ENCODE results near the gene PSD. TPM values are rescaled to one million over a fixed set of nuclear protein-coding genes. Genes with fewer than 3 reads are reported as not detected.

PSD gene
- total and polyA plus RNA-seq, 9 of the 15 experiments (the other 6 are each of a cell fraction or from before 2014, with no cell fraction given) = 0.11 to 1.7 (median 0.54) TPM; not detected in 2

GRCh38 chr10:102435529-102436233 is 17.1 kb upstream of the PSD start (continued):
- TF ChIP-seq TBP (optimal IDR thresholded peaks at IDR 0.05; ENCODE audit: low read depth, low read length) (peak; percentile 89), NELFE (IDR thresholded peaks at IDR 0.05; ENCODE audit: insufficient read depth, insufficient read length) (peak; percentile 41), ARNT (IDR thresholded peaks at IDR 0.05) (no peak), POLR2H (tag; IDR thresholded peaks at IDR 0.05; ENCODE audit: low read depth) (peak; percentile 96), POLR2AphosphoS2 (IDR thresholded peaks at IDR 0.05; ENCODE audit: low read length) (peak; percentile 77; the same call in 1 of the 2 replicates), SIRT6 (IDR thresholded peaks at IDR 0.05; ENCODE audit: low read depth, low read length) (no peak), POLR2A (conservative IDR thresholded peaks at IDR 0.05) (peak; percentile 94), LARP7 (IDR thresholded peaks at IDR 0.05) (no peak), VEZF1 (CRISPR knock-in tag; IDR thresholded peaks at IDR 0.05) (peak; percentile 86), USF2 (CRISPR knock-in tag; IDR thresholded peaks at IDR 0.05) (no peak), SREBF1 (IDR thresholded peaks at IDR 0.05; ENCODE audit: borderline replicate concordance, low read depth, low read length) (no peak), SMAD1 (IDR thresholded peaks at IDR 0.05; ENCODE audit: low read depth, low read length, partially characterized antibody) (peak; percentile 28), RBFOX2 (IDR thresholded peaks at IDR 0.05; ENCODE audit: low read depth, low read length) (peak; percentile 77), KLF16 (IDR thresholded peaks at IDR 0.05) (0 out of 2 replicates have a peak, but pooled peaks have one; percentile 25), IFI16 (CRISPR knock-in tag; IDR thresholded peaks at IDR 0.05) (no peak), CREBBP (IDR thresholded peaks at IDR 0.05; ENCODE audit: low read depth, low read length) (no peak), CREB3L1 (IDR thresholded peaks at IDR 0.05; ENCODE audit: borderline replicate concordance, low read depth) (no peak), STAT5A (IDR thresholded peaks at IDR 0.05; ENCODE audit: borderline replicate concordance, low read length) (0 out of 2 replicates have a peak, but pooled peaks have one; percentile 16), CCNT2 (IDR thresholded peaks at IDR 0.05; ENCODE audit: borderline replicate concordance, extremely low read depth, insufficient read length, low read depth, low read length) (no peak), SAFB2 (IDR thresholded peaks at IDR 0.05; ENCODE audit: borderline replicate concordance, low read depth, low read length, severe bottlenecking) (no peak), ZNF384 (IDR thresholded peaks at IDR 0.05; ENCODE audit: low read depth, low read length) (no peak), PML (IDR thresholded peaks at IDR 0.05; ENCODE audit: low read length) (peak; percentile 83; the same call in 1 of the 2 replicates), PHF8 (IDR thresholded peaks at IDR 0.05; ENCODE audit: borderline replicate concordance, low read length) (peak; percentile 64; the same call in 1 of the 2 replicates), MBD2 (IDR thresholded peaks at IDR 0.05; ENCODE audit: borderline replicate concordance, low read depth) (peak; percentile 70), SUPT5H (IDR thresholded peaks at IDR 0.05) (peak; percentile 87)
